H9 (cell line): ENCODE measurements around the gene CEP63. TPM values are rescaled to one million over a fixed set of nuclear protein-coding genes. Genes with fewer than 3 reads are reported as not detected.

Source experiments
- DNase-seq: peaks from one replicate; pipeline ENCODE4 v3.0.0-alpha.2; 2017
- H2AFZ ChIP-seq: one replicate; pipeline ENCODE4 v1.6.1; 2013; ENCODE audit warnings: mild to moderate bottlenecking, low read length, control low read depth, moderate library complexity
- H2AK5ac ChIP-seq: 2 replicates; pipeline ENCODE4 v1.6.1; 2013; ENCODE audit warnings: low read length, control low read depth, mixed read lengths; ENCODE audit not compliant: insufficient read length
- H2BK120ac ChIP-seq: one replicate; pipeline ENCODE4 v1.6.1; 2013; ENCODE audit warnings: low read depth, mild to moderate bottlenecking, low read length, control low read depth, inconsistent platforms; ENCODE audit not compliant: poor library complexity, severe bottlenecking
- H2BK12ac ChIP-seq: 2 replicates; pipeline ENCODE4 v1.6.1; 2013; ENCODE audit warnings: low read length, control low read depth, mixed read lengths, low read depth; ENCODE audit not compliant: insufficient read length
- H2BK15ac ChIP-seq: 2 replicates; pipeline ENCODE4 v1.6.1; 2013; ENCODE audit warnings: low read depth, low read length, control low read depth
- H2BK20ac ChIP-seq: one replicate; pipeline ENCODE4 v1.6.1; 2013; ENCODE audit warnings: low read depth, mild to moderate bottlenecking, low read length, control low read depth, inconsistent platforms; ENCODE audit not compliant: poor library complexity, severe bottlenecking
- H2BK5ac ChIP-seq: 2 replicates; pipeline ENCODE4 v1.6.1; 2013; ENCODE audit warnings: low read length, control low read depth, mixed read lengths; ENCODE audit not compliant: insufficient read length
- H3K14ac ChIP-seq: 2 replicates; pipeline ENCODE4 v1.6.1; 2013; ENCODE audit warnings: low read length, control low read depth; ENCODE audit not compliant: insufficient read depth
- H3K18ac ChIP-seq: 2 replicates; pipeline ENCODE4 v1.6.1; 2013; ENCODE audit warnings: low read depth, mild to moderate bottlenecking, mixed read lengths, low read length, control low read depth; ENCODE audit not compliant: insufficient read length
- H3K23ac ChIP-seq: 2 replicates; pipeline ENCODE4 v1.6.1; 2013; ENCODE audit warnings: low read length, control low read depth, mixed read lengths, low read depth; ENCODE audit not compliant: insufficient read length
- H3K23me2 ChIP-seq: 2 replicates; pipeline ENCODE4 v1.6.1; 2013; ENCODE audit warnings: low read depth, mild to moderate bottlenecking, mixed read lengths, low read length, control low read depth; ENCODE audit not compliant: insufficient read length, poor library complexity, severe bottlenecking
- H3K27ac ChIP-seq: 2 replicates; pipeline ENCODE4 v1.5.1; 2013; ENCODE audit warnings: low read length, control low read depth, mixed read lengths, low read depth; ENCODE audit not compliant: insufficient read length
- H3K27me3 ChIP-seq: 2 replicates; pipeline ENCODE4 v1.6.1; 2013; ENCODE audit warnings: low read length, control low read depth, inconsistent platforms; ENCODE audit not compliant: insufficient read depth
- H3K4ac ChIP-seq: 2 replicates; pipeline ENCODE4 v1.6.1; 2013; ENCODE audit warnings: low read depth, mild to moderate bottlenecking, control low read depth, inconsistent platforms, low read length, moderate library complexity
- H3K4me1 ChIP-seq: 2 replicates; pipeline ENCODE4 v1.6.1; 2013; ENCODE audit warnings: low read length, control low read depth, inconsistent platforms; ENCODE audit not compliant: insufficient read depth
- H3K4me2 ChIP-seq: 2 replicates; pipeline ENCODE4 v1.6.1; 2013; ENCODE audit warnings: low read length, control low read depth, mixed read lengths; ENCODE audit not compliant: insufficient read length, insufficient read depth
- H3K56ac ChIP-seq: 2 replicates; pipeline ENCODE4 v1.6.1; 2013; ENCODE audit warnings: low read depth, mild to moderate bottlenecking, mixed read lengths, low read length, control low read depth; ENCODE audit not compliant: insufficient read length
- H3K79me1 ChIP-seq: 2 replicates; pipeline ENCODE4 v1.6.1; 2013; ENCODE audit warnings: low read depth, mild to moderate bottlenecking, moderate library complexity, low read length, control low read depth, inconsistent platforms; ENCODE audit not compliant: insufficient read depth, poor library complexity, severe bottlenecking
- H3K79me2 ChIP-seq: 2 replicates; pipeline ENCODE4 v1.6.1; 2013; ENCODE audit warnings: low read length, control low read depth, inconsistent platforms; ENCODE audit not compliant: insufficient read depth
- H3K9ac ChIP-seq: 2 replicates; pipeline ENCODE4 v1.6.1; 2013; ENCODE audit warnings: low read length, control low read depth, mixed read lengths; ENCODE audit not compliant: insufficient read length; ENCODE audit errors: extremely low read depth
- H3K9me3 ChIP-seq: one replicate; pipeline ENCODE4 v1.6.1; 2013; ENCODE audit warnings: low read depth, low read length, inconsistent platforms; ENCODE audit not compliant: control insufficient read depth
- H3T11ph ChIP-seq: one replicate; pipeline ENCODE4 v1.6.1; 2013; ENCODE audit warnings: mild to moderate bottlenecking, low read length, control low read depth, inconsistent platforms
- H4K20me1 ChIP-seq: one replicate; pipeline ENCODE4 v1.6.1; 2013; ENCODE audit not compliant: control insufficient read depth, insufficient read length, insufficient read depth
- H4K5ac ChIP-seq: 2 replicates; pipeline ENCODE4 v1.6.1; 2013; ENCODE audit warnings: low read depth, mild to moderate bottlenecking, mixed read lengths, low read length, control low read depth; ENCODE audit not compliant: insufficient read length
- H4K8ac ChIP-seq: replicated peaks from 2 replicates; pipeline ENCODE4 v1.6.1; 2013; ENCODE audit warnings: low read length, control low read depth, mixed read lengths, low read depth; ENCODE audit not compliant: insufficient read length
- H4K91ac ChIP-seq: 2 replicates; pipeline ENCODE4 v1.6.1; 2013; ENCODE audit warnings: low read depth, mild to moderate bottlenecking, moderate library complexity, mixed read lengths, low read length, control low read depth; ENCODE audit not compliant: insufficient read length
- H3K27ac Mint-ChIP-seq, 3 experiments: 2 replicates in 2 of 3; 3 replicates in 1 of 3; pipeline ENCODE4 v1.8.0; 2020 to 2021; ENCODE audit warnings: mixed read lengths in 3 of 3, mild to moderate bottlenecking in 1 of 3, moderate library complexity in 1 of 3
- H3K27me3 Mint-ChIP-seq: 2 replicates; pipeline ENCODE4 v1.8.0; 2021; ENCODE audit warnings: low read depth, mild to moderate bottlenecking, moderate library complexity, mixed read lengths
- H3K36me3 Mint-ChIP-seq, 3 experiments: 2 replicates in 2 of 3; 3 replicates in 1 of 3; pipeline ENCODE4 v1.8.0; 2020 to 2021; ENCODE audit warnings: low read depth in 3 of 3, mixed read lengths in 3 of 3; ENCODE audit not compliant: insufficient read depth in 1 of 3
- H3K4me1 Mint-ChIP-seq, 2 experiments: 2 replicates each; pipeline ENCODE4 v1.8.0; 2020; ENCODE audit warnings: mixed read lengths in 2 of 2
- H3K4me3 Mint-ChIP-seq, 2 experiments: 2 replicates in 1 of 2; 3 replicates in 1 of 2; pipeline ENCODE4 v1.8.0; 2020 to 2021; ENCODE audit warnings: mild to moderate bottlenecking in 2 of 2, mixed read lengths in 2 of 2, moderate library complexity in 1 of 2
- H3K9me3 Mint-ChIP-seq, 2 experiments: 2 replicates in 1 of 2; 3 replicates in 1 of 2; pipeline ENCODE4 v1.8.0; 2020; ENCODE audit warnings: mild to moderate bottlenecking in 2 of 2, mixed read lengths in 2 of 2, moderate library complexity in 1 of 2
- CTCF ChIP-seq: fragments of 200-600 bp; sonication (generic); conservative IDR thresholded peaks from 3 replicates; pipeline ENCODE4 v1.8.0; 2021; ENCODE audit warnings: antibody characterized with exemption, mild to moderate bottlenecking
- WGBS: extraction: QIAGEN DNeasy Blood & Tissue Kit; methylation state at CpG from one replicate; pipeline ENCODE4 v1.1.7; 2013; ENCODE audit warnings: missing lambda C conversion rate, low lambda C conversion rate, mixed read lengths; ENCODE audit not compliant: insufficient read length; ENCODE audit errors: extremely low coverage; 5-methylcytosine and 5-hydroxymethylcytosine counted together
- total RNA-seq: library from RNA; stranded (reverse); gene quantifications from 2 replicates; pipeline ENCODE4 v1.2.1, GENCODE V29; 2021

The CEP63 gene
- total RNA-seq, 1 experiment from 2014 or later = 16.2 TPM

GRCh38 chr3:134608771-134609435, 123.0 kb downstream of the CEP63 start:
- Histone ChIP-seq H4K20me1 (no peaks in the 10 kb centered on the region), H3K4me2 (no peak overlapping the region), H3K23ac (no peak overlapping the region), H3K56ac (no peak overlapping the region), H4K8ac (no peak overlapping the region), H3K27me3 (no peaks in the 10 kb centered on the region), H3K27ac (no peak overlapping the region), H3K14ac (no peak overlapping the region; the same call in 1 of the 2 replicates), H3K18ac (no peak overlapping the region), H3K4me1 (no peaks in the 10 kb centered on the region; the same call in 1 of the 2 replicates), H2AK5ac (no peak overlapping the region), H3K79me2 (no peaks in the 10 kb centered on the region), H4K91ac (no peak overlapping the region), H3K9me3 (no peaks in the 10 kb centered on the region), H3K79me1 (no peaks in the 10 kb centered on the region), H4K5ac (no peak overlapping the region), H2AFZ (no peak overlapping the region), H3K4ac (no peak overlapping the region), H2BK12ac (no peak overlapping the region), H2BK15ac (no peak overlapping the region), H3K23me2 (no peaks in the 10 kb centered on the region), H3T11ph (no peak overlapping the region), H3K9ac (no peak overlapping the region), H2BK120ac (no peak overlapping the region), H2BK20ac (no peak overlapping the region), H2BK5ac (no peak overlapping the region)
- Mint-ChIP-seq H3K27ac (no peak overlapping the region), H3K4me1 (peaks cover 0 to 4% of the 10 kb centered on the region in 2 experiments; a peak in 1 of 4 replicates), H3K27me3 (peaks cover 26% of the 10 kb centered on the region), H3K36me3 (no peaks in the 10 kb centered on the region; a peak in 1 of 7 replicates), H3K9me3 (no peaks in the 10 kb centered on the region), H3K4me3 (no peak overlapping the region)
- no CpG with 5 or more reads among the region's 10 CpGs for WGBS
- no peak for DNase-seq
- TF ChIP-seq CTCF = no peak
